Psoas muscle (tissue), 8 donors: Measurements from ENCODE around the gene PPRC1. TPM values are rescaled to one million over a fixed set of nuclear protein-coding genes. Genes with fewer than 3 reads are reported as not detected.

ENCODE experiments used
- ATAC-seq, 4 donors: fragments of 200-7000 bp; cut with Tn5 transposase; one replicate each; pipeline ENCODE4 v1.9.1; 2020; ENCODE audit warnings: moderate library complexity in 3 of 4, mild to moderate bottlenecking in 2 of 4
- DNase-seq, 2 donors: peaks; one replicate each; pipeline ENCODE4 v3.0.0-alpha.2; 2020
- H3K27ac ChIP-seq: fragments of 200-600 bp; one replicate; pipeline ENCODE4 v1.8.0; 2022
- H3K27me3 ChIP-seq, 3 donors: fragments of 200-600 bp in 1 of 3; one replicate each; pipeline versions ENCODE4 v1.6.1 to v1.8.0; 2013 to 2022; ENCODE audit warnings: low read length in 2 of 3, mild to moderate bottlenecking in 2 of 3, moderate library complexity in 1 of 3; ENCODE audit not compliant: insufficient read depth in 3 of 3
- H3K36me3 ChIP-seq, 2 donors: fragments of 200-600 bp in 1 of 2; one replicate each; pipeline versions ENCODE4 v1.6.1 to v1.8.0; 2013 to 2022; ENCODE audit warnings: low read depth in 1 of 2, mild to moderate bottlenecking in 1 of 2, moderate library complexity in 1 of 2; ENCODE audit not compliant: insufficient read depth in 1 of 2
- H3K4me1 ChIP-seq: fragments of 200-600 bp; one replicate; pipeline ENCODE4 v1.8.0; 2022
- H3K4me3 ChIP-seq: fragments of 200-600 bp; one replicate; pipeline ENCODE4 v1.8.0; 2022; ENCODE audit warnings: mild to moderate bottlenecking
- H3K9me3 ChIP-seq: fragments of 200-600 bp; one replicate; pipeline ENCODE4 v1.8.0; 2022
- WGBS, 3 donors: extraction: QIAGEN DNeasy Blood & Tissue Kit; methylation state at CpG; one replicate each; pipeline versions ENCODE4 v1.1.6 to v1.1.7; 2013; 5-methylcytosine and 5-hydroxymethylcytosine counted together
- intact Hi-C, 2 donors: fragments of 100-400 bp; cut with DNase I; formaldehyde crosslinking; loops; one replicate each; pipeline versions ENCODE4 v1.11.0 to v1.14.2; 2022
- polyA plus RNA-seq, 3 donors: library from polyadenylated mRNA; stranded (reverse); fragments of 200-250 nt; gene quantifications; one replicate each; pipeline ENCODE4 v1.2.3, GENCODE V29; 2013
- total RNA-seq, 4 donors: library from RNA; stranded (reverse); fragmentation: NEBNext Ultra II Directional in 2 of 4; extraction: Animal tissue kit (Norgen Biotek cat#: 25700) in 2 of 4; gene quantifications; one replicate each; pipeline versions ENCODE4 v1.2.1 to v1.2.4, GENCODE V29; 2021 to 2023
- TF ChIP-seq, protein P1 (sequence below): fragments of 200-600 bp; IDR thresholded peaks from one replicate; pipeline ENCODE4 v1.8.0; 2022; ENCODE audit warnings: antibody characterized with exemption
- donor health status: healthy with polysubstance abuse.
- donor health status: DM: no; HTN: no; CAD: no; lungs with moderate emphysema.
- donor health status: Bipolar disorder and iron deficiency.
- donor health status: healthy.
- donor health status: DM: yes; HTN: yes; CAD: no.
- donor health status: DM: no; HTN: no; CAD: no.
- donor health status: DM: no; HTN: no; CAD: no.
- donor health status: DM: yes; HTN: yes; CAD: no.

Gene PPRC1
- total and polyA plus RNA-seq, 7 donors = 14.7 to 57.5 (median 27.2) TPM

DNA sequence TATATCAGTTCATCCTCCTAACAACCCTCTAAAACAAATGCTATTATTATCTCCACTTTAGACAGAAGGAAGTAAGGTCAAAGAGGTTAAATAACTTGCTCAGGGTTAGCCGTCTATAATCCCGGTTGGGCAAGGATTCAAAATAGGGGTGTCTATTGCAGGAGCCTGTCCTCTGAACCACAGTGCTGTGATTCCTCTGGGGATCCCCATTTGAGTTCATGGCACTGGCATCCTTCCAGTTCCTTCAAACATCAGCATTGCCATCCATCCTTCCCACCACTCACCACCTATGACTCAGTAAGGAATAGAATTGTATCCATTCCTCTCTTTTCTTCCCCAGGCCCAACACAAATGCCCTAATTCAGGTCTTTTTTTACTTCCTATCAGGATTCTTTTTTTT, 42.1 kb upstream of the PPRC1 start:
- no peaks in the 10 kb centered on the region for H3K36me3 ChIP-seq
- intact Hi-C loops = no loop called here
- H3K27me3 ChIP-seq = no peaks in the 10 kb centered on the region
- DNase-seq (no peak), ATAC-seq (no peak)
- no peaks in the 10 kb centered on the region for H3K4me1 ChIP-seq
- no peak overlapping the region for H3K27ac ChIP-seq
- WGBS, 3 donors = 35 to 44% (median 42%) methylated on average over 2 of the region's 2 CpGs
- no peak overlapping the region for H3K4me3 ChIP-seq
- H3K9me3 ChIP-seq = no peaks in the 10 kb centered on the region
- TF ChIP-seq, protein P1, sequence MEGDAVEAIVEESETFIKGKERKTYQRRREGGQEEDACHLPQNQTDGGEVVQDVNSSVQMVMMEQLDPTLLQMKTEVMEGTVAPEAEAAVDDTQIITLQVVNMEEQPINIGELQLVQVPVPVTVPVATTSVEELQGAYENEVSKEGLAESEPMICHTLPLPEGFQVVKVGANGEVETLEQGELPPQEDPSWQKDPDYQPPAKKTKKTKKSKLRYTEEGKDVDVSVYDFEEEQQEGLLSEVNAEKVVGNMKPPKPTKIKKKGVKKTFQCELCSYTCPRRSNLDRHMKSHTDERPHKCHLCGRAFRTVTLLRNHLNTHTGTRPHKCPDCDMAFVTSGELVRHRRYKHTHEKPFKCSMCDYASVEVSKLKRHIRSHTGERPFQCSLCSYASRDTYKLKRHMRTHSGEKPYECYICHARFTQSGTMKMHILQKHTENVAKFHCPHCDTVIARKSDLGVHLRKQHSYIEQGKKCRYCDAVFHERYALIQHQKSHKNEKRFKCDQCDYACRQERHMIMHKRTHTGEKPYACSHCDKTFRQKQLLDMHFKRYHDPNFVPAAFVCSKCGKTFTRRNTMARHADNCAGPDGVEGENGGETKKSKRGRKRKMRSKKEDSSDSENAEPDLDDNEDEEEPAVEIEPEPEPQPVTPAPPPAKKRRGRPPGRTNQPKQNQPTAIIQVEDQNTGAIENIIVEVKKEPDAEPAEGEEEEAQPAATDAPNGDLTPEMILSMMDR = no peak

- Histone ChIP-seq H3K4me1 (no peaks in the 10 kb centered on the region), H3K36me3 (no peaks in the 10 kb centered on the region), H3K4me3 (no peak overlapping the region), H3K9me3 (no peaks in the 10 kb centered on the region), H3K27me3 (no peaks in the 10 kb centered on the region), H3K27ac (no peak overlapping the region)
- 94 to 98% (median 95%) methylated on average over 7 of the region's 7 CpGs for WGBS, 3 donors
- intact Hi-C loops = no loop called here
- DNase-seq (no peak), ATAC-seq (no peak)
- TF ChIP-seq, protein P1 = no peak
Observed at GRCh38 chr10:102096449-102096848, 36.4 kb upstream of the PPRC1 start.

GRCh38 chr10:102101152-102101551, 31.7 kb upstream of the PPRC1 start:
- TF ChIP-seq, protein P1 = no peak

DNA sequence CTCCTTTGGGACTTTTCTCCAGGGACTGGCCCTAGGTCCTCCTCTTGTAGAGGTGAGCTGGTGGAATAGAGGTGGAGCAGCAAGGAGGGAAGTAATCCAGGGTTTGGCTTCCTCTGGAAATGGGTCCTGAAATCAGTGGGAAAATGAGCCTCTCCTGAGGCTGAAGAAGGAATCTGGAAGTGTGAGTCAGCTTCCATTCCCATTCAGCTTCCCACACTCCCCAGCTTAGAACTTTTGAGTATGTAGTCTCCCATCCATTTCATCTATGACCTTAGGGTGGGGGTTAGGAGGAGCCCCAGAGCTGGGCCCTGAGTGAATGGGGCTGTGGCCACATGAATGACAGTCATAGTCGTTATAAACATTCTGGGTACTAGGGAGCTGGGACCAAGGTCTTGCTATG, 30.4 kb upstream of the PPRC1 start:
- intact Hi-C loops = no loop called here
- Histone ChIP-seq H3K27me3 (no peaks in the 10 kb centered on the region), H3K4me1 (no peaks in the 10 kb centered on the region), H3K9me3 (no peaks in the 10 kb centered on the region), H3K27ac (no peak overlapping the region), H3K36me3 (peaks cover 0 to 9% of the 10 kb centered on the region in 2 donors), H3K4me3 (no peak overlapping the region)
- 70 to 91% (median 89%) methylated on average over 1 of the region's 1 CpG for WGBS, 3 donors
- ATAC-seq (no peak), DNase-seq (no peak)
- TF ChIP-seq, protein P1 = no peak

More at GRCh38 chr10:102101152-102101551, 31.7 kb upstream of the PPRC1 start:
- H3K27ac ChIP-seq = no peak overlapping the region
- H3K27me3 ChIP-seq = no peaks in the 10 kb centered on the region
- H3K36me3 ChIP-seq = no peaks in the 10 kb centered on the region
- intact Hi-C loops = no loop called here
- no peak for ATAC-seq
- H3K4me1 ChIP-seq = no peaks in the 10 kb centered on the region
- DNase-seq = no peak
- WGBS, 3 donors = 88 to 94% (median 92%) methylated on average over 5 of the region's 5 CpGs
- no peaks in the 10 kb centered on the region for H3K9me3 ChIP-seq
- no peak overlapping the region for H3K4me3 ChIP-seq

DNA sequence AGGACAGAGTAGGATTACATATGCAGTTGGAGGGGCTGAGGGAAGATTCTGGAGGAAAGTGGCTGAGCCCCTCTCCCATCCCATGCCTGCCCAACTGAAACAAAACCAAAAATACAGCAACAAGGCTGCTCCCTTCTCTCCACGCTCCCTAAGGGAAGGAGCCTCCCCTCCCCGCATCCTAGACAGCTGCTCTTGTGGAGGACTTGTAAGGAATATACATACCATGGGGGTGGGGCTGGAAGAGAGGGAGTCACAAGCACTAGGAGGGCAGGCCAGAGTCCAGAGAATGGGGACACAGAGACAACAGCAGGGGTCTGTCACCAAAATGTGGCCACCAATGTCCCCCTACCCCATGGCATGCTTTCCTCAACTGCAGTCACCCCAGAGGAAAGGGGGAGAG, 25.8 kb upstream of the PPRC1 start:
- Histone ChIP-seq H3K4me3 (no peak overlapping the region), H3K27ac (no peak overlapping the region), H3K4me1 (no peaks in the 10 kb centered on the region), H3K27me3 (no peaks in the 10 kb centered on the region), H3K9me3 (no peaks in the 10 kb centered on the region), H3K36me3 (peaks cover 6 to 53% of the 10 kb centered on the region in 2 donors)
- TF ChIP-seq, protein P1 = no peak
- ATAC-seq = no peak
- intact Hi-C loops = loop anchor here in 1 of 2 donors (5.0 kb wide), 1 partner anchor 35 kb away; no protein-coding TSS in a partner anchor
- no peak for DNase-seq
- 78 to 89% (median 79%) methylated on average over 2 of the region's 2 CpGs for WGBS, 3 donors
